ENCODE measurements around the gene EML1.
"Not testable (repeated sequence)": the region's sequence is repeated elsewhere in the genome, so short reads cannot be mapped to it uniquely, and the experiment has no call there.

EML1 gene

DNA sequence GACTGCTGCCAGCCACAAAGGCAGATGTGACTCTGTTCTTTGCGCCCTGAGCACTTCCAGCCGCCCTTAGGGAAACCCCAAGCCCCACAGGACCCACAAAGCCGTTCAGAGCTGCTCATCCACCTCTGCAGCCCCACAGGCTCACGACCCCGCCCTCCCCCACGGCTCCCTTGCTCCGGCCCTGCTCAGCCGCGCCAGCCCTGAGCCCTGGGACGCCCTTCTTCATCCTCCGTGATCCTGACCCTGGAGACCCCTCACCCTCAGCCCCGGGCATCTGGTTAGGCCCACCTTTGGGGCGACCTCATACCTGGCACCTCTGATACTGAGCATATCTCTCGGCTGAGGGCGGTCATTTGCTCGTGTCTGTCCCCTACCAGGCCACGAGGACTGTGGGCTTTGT, 146.2 kb downstream of the EML1 start:
- no peak for DNase-seq (ENCODE audit: low read depth)

GRCh38 chr14:99940064-99940463, 146.9 kb downstream of the EML1 start:
- no peak for DNase-seq (ENCODE audit: low read depth)

DNA sequence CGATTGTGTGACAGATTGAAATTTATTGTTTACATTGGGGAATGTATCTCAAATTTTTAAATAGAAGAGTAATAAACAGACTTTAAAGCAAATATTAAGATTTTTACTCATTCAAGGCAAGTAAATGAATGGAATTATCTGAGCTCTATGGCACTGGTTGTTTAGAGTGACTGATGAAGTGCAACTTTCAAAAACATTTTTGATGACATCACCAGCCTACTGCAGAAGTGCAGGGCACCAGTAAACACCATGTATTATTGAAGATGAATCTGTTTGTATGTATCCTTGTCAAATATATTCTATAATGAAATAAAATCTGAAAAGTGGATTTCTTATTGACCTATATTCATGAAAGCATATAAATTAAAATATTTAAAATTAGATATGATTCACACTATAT, 148.0 kb downstream of the EML1 start:
- no peak for DNase-seq (ENCODE audit: low read depth)

DNA sequence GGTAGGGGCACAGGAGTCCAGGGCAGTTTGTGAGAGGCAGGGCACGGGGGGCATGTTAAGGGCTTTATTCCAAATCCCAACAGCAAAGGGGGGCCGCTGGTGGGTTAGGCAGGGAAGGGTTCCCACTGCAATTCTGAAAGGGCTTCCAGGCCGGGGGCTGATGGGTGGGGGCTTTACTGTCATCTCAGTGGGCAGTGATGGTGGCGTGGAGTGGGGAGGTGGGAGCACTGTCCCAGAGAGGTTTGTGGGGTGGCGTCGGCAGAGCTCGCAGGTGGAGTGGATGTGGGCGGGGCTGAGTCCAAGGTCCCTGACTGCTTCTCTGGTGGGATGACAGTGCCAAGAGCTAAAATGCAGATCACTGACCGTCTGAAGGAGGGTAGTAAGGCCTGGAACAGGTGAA, 150.4 kb downstream of the EML1 start:
- DNase-seq (ENCODE audit: low read depth), result no peak

GRCh38 chr14:99944241-99944651, 151.0 kb downstream of the EML1 start:
- no peak for DNase-seq (ENCODE audit: low read depth)

DNA sequence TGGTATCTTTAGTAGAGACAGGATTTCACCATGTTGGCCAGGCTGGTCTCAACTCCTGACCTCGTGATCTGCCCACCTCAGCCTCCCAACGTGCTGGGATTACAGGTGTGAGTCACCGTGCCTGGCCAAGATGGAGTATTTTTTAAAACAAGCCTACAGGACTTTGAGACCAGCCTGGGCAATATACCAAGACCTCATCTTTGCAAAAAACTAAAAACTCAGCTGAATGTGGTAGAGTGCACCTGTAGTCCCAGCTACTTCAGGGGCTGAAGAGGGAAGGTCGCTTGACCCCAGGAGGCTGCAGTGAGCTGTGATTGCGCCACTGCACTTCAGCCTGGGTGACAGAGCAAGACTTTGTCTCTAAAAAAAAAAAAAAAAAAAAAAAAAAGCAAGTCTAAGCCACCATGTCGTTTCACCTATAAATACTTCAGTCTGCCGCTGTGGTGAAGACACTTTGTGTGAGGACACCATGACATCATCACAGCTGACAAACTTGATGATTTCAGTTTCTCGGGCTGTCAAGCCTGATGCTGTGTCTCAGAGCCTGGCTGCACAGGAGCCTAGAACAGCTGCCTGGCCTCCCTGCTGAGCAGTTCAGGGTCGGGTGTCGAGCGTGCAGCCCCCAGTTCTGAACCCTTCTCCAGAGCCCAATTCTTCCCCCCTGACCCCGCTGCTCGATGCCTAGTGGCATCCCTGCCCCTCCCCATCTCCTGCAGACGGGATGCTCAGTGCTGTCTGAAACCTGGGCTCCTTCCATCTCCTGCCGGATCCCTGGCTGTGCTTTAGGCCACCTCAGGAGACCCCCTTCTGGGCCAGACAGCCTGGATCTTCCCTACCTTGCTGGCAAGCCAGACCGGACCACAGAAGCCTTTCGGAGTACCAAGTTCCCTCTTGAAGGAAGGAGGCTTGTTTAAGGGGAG, 152.8 kb downstream of the EML1 start:
- DNase-seq (ENCODE audit: low read depth), result no peak

GRCh38 chr14:99946652-99947489, 153.7 kb downstream of the EML1 start:
- DNase-seq (ENCODE audit: low read depth), result peak; percentile 30

- no peak for DNase-seq (ENCODE audit: low read depth)
Measured at GRCh38 chr14:99947695-99948094, 154.5 kb downstream of the EML1 start.

- DNase-seq (ENCODE audit: low read depth), result not testable (repeated sequence)
Measured at GRCh38 chr14:99949011-99949732, 156.0 kb downstream of the EML1 start.

DNA sequence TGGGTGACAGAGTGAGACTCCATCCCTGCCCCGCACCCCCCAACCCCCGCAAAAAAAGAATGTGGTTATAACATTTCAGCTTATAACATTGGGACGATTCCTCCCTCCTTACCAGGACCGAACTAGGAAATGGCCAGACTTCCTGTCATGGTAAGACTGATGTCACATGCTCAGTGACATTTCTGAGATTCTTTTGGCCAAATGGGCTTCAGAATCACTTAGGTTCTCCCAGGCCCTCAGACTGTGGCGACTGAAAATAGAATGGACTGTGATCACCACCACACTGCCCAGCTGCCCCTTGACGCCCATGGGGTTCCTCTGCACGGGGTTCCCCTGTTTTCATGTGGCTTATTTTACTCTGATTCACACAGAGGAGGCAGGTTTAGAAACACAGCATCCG, 157.0 kb downstream of the EML1 start:
- DNase-seq (ENCODE audit: low read depth), result no peak

- no peak for DNase-seq (ENCODE audit: low read depth)
Measured at GRCh38 chr14:99951085-99951484, 157.9 kb downstream of the EML1 start.

- DNase-seq (ENCODE audit: low read depth), result no peak
Measured at GRCh38 chr14:99952039-99952438, 158.8 kb downstream of the EML1 start.

GRCh38 chr14:99952453-99952852, 159.2 kb downstream of the EML1 start:
- no peak for DNase-seq (ENCODE audit: low read depth)

- no peak for DNase-seq (ENCODE audit: low read depth)
Measured at GRCh38 chr14:99955826-99956455, 162.7 kb downstream of the EML1 start.

DNA sequence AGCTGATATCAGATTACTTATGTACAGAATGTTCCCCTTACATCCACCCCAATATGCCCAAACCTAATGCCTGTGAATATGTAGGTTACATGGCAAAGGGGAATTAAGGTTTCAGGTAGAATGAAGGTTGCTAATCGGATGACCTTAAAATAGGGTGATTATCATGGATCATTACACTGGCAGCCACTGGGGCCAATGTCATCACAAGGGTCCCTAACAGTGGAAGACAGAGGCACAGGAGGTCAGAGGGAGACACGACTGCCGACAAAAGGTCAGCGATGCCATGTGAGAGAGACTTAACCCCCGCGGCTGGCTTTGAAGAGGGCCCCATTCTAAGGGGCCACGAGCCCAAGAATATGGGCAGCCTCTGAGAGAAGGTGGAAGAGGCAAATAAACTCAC, 165.2 kb downstream of the EML1 start:
- no peak for DNase-seq (ENCODE audit: low read depth)

DNA sequence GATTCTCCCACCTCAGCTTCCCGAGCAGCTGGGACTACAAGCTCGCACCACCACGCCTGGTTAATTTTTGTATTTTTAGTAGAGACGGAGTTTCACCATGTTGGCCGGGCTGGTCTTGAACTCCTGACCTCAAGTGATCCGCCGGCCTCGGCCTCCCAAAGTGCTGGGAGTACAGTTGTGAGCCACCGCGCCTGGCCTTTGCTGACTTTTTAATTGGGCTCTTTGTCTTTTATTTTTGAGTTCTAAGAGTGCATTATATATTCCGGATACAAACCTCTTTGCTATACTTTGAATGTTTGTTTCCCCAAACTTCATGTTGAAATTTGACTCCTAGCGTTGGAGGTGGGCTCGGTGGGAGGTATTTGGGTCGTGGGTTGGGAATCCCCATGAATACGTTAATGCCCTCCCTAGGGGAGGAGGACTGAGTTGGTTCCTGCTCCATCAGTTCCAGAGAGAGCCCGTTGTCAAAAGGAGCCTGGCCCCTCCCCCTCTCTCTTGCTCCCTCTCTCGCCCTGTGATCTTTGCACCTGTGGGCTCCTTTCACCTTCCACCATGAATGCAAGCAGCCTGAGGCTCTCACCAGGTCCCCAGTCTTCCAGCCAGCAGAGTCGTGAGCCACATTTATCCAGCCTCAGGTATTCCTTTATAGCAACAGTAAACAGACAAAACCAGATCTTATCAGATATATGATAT, 168.8 kb downstream of the EML1 start:
- no peak for DNase-seq (ENCODE audit: low read depth)

DNA sequence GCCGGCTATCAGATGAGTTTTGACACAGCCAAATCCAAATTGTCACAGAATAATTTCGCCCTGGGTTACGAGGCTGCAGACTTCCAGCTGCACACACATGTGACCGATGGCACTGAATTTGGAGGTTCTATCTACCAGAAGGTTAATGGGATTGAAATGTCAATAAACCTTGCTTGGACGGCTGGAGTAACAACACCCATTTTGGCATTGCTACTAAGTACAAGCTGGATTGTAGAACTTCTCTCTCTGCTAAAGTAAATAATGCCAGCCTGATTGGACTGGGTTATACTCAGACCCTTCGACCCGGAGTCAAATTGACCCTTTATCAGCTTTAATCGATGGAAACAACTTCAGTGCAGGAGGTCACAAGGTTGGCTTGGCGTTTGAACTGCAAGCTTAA, 171.8 kb downstream of the EML1 start:
- no peak for DNase-seq (ENCODE audit: low read depth)

- no peak for DNase-seq (ENCODE audit: low read depth)
Measured at GRCh38 chr14:99966037-99966835, 173.0 kb downstream of the EML1 start.

- no peak for DNase-seq (ENCODE audit: low read depth)
Measured at GRCh38 chr14:99966912-99967311, 173.7 kb downstream of the EML1 start.

DNA sequence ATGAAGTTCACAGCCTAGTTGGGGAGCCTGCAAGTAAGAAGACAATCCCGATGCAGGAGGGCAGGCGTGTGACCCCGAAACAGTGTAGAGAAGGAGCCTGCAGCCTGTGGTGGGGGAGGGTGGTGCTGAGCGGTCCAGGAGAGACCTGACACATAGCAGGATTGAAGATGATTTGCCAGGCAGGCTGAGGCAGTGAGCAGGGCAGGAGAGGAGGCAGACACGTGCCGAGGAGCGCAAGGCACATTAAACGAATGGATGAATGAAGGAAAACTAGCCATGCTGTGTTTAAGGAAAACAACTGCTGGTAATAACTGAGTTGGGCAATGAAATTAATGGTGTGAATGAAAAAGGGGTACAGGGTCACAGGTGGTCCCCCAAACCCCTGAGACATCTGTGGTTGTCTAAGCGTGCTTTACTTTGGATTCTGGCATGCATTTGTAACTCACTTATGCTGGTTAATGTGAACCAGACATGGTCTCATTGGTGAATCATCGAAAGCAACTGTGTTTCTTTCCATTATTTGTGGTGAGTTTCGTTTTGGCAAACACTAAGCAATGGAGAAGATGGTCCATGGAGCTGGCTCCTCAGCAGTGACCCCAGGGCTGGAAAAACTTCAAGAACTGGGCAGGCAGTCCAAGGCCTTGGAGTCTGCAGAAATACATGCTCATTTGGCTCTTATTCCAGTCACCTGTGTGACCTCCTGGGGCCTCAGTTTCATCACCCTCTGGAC, 175.1 kb downstream of the EML1 start:
- DNase-seq (ENCODE audit: low read depth), result no peak

Data from stimulated activated CD4-positive, alpha-beta T cell treated with anti-CD3 and anti-CD28 coated beads, Interleukin-2, amount 100 ng/mL, for 4 hours (primary cell).